ENCODE results near the gene TNFAIP8.

The TNFAIP8 gene

DNA sequence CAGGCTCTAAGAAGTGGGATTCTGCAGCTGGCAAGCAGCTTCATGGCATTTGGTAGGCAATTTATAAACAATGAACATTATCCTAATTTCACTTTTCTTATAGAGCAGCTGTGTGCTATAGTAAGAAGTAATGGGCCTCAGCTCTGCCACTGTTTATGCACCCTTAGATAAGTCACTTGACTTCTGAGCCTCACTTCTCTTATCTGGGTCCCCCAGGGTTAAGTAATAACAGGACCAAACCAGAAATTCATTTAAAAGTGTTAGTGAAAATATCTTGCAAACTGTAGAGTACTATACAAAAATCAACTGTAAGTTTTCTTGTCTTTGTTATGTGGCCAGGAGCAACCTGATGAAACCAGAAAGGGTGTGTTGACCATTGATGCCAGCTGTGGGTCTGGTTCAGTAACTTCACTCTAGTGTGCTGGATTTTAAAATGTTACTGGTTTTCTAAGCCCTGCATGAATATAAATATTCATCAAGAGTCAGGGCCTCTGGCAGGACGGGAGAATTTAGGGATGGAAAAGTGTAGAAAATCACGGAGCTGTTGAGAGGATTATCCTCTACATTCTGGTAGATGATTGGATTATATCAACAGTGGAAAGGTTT, 24.2 kb downstream of the TNFAIP8 start:
- Histone ChIP-seq H3K9me3 (ENCODE audit: control extremely low read depth in 1 of 5, control insufficient read depth in 4 of 5, insufficient read depth in 2 of 5, low read depth in 1 of 5, low read length in 4 of 5) (no peaks in the 10 kb centered on the region), H3K4me1 (ENCODE audit: control extremely low read depth in 1 of 4, control insufficient read depth in 4 of 4, insufficient read depth in 4 of 4, low read length in 3 of 4) (peaks cover 0 to 16% (median 8%) of the 10 kb centered on the region in 4 experiments), H3K36me3 (ENCODE audit: control insufficient read depth in 4 of 4, insufficient read depth in 4 of 4, low read length in 3 of 4) (peaks cover 0 to 3% (median 1%) of the 10 kb centered on the region in 4 experiments), H3K27ac (ENCODE audit: insufficient read depth in 1 of 2, low read depth in 1 of 2, low read length in 2 of 2, poor library complexity in 1 of 2, severe bottlenecking in 2 of 2) (no peak overlapping the region), H3K4me3 (ENCODE audit: control insufficient read depth in 1 of 7, extremely low read depth in 1 of 7, insufficient read depth in 4 of 7, low read depth in 2 of 7, low read length in 6 of 7) (no peak overlapping the region), H3K27me3 (replicated peaks in 2 of 5; ENCODE audit: control insufficient read depth in 4 of 5, insufficient read depth in 5 of 5, low read length in 4 of 5) (no peaks in the 10 kb centered on the region)
- ChIA-PET CTCF (interaction anchor here (1.1 to 4.8 kb wide), 8 partner anchors 10 to 107 kb away, joined by 3 to 17 read pairs (median 4); no protein-coding TSS in a partner anchor), POLR2A (interaction anchor here (0.6 kb wide), 1 partner anchor 112 kb away, joined by 3 read pairs; no protein-coding TSS in a partner anchor)
- 100% methylated on average over 2 of the region's 2 CpGs for WGBS (ENCODE audit: insufficient coverage)
- peak in 2 of 3 donors; percentile 53 to 74 for DNase-seq

DNA sequence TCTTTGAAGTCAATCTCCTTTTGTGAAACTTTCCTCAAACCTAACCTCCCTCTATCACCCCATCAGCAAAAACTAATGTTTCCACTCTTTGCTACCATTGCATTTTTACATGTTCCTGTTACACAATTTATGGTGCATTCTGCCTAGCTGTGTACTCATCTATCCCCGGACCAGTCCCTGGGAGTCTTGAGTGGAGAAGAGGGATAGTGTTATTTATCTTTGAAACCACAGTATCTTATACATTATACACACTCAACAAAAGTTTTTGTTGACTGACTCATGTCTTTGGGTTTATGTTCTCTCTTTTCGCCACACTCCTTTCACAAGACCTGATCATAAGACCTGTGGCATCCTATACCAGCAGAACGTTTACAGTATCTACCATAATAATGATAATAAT, 26.4 kb downstream of the TNFAIP8 start:
- Histone ChIP-seq H3K27ac (ENCODE audit: insufficient read depth in 1 of 2, low read depth in 1 of 2, low read length in 2 of 2, poor library complexity in 1 of 2, severe bottlenecking in 2 of 2) (no peak overlapping the region), H3K4me1 (ENCODE audit: control extremely low read depth in 1 of 4, control insufficient read depth in 4 of 4, insufficient read depth in 4 of 4, low read length in 3 of 4) (peaks cover 0 to 16% (median 8%) of the 10 kb centered on the region in 4 experiments), H3K27me3 (replicated peaks in 2 of 5; ENCODE audit: control insufficient read depth in 4 of 5, insufficient read depth in 5 of 5, low read length in 4 of 5) (no peaks in the 10 kb centered on the region), H3K4me3 (ENCODE audit: control insufficient read depth in 1 of 7, extremely low read depth in 1 of 7, insufficient read depth in 4 of 7, low read depth in 2 of 7, low read length in 6 of 7) (no peak overlapping the region), H3K36me3 (ENCODE audit: control insufficient read depth in 4 of 4, insufficient read depth in 4 of 4, low read length in 3 of 4) (peaks cover 0 to 3% (median 0%) of the 10 kb centered on the region in 4 experiments), H3K9me3 (ENCODE audit: control extremely low read depth in 1 of 5, control insufficient read depth in 4 of 5, insufficient read depth in 2 of 5, low read depth in 1 of 5, low read length in 4 of 5) (no peaks in the 10 kb centered on the region)
- POLR2A ChIA-PET, result no interaction called here
- DNase-seq, result no peak
- no CpG with 5 or more reads among the region's 3 CpGs for WGBS (ENCODE audit: insufficient coverage)
- CTCF ChIA-PET, result interaction anchor here (1.1 to 4.8 kb wide), 4 partner anchors 8 to 24 kb away, joined by 3 to 17 read pairs (median 3); no protein-coding TSS in a partner anchor

DNA sequence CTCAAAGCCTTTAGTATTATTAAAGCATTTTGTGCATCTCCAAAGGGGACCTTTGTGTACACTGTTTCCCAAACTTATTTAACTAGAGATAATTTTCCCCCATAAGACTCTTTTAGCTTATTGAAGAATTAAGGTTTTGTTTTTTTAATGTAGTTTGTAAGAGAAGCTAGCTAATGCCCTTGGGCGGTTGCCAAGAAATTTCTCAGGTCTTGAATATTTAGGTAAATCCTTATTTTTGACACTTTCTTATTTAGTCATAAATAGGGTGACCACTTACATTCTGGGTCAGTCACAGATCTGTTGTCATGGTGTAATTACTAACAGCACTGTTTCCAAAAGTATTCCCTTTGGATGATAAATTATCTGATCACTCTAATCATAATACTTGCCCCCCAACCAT, 27.2 kb downstream of the TNFAIP8 start:
- no peak overlapping the region for H3K27ac ChIP-seq (ENCODE audit: insufficient read depth in 1 of 2, low read depth in 1 of 2, low read length in 2 of 2, poor library complexity in 1 of 2, severe bottlenecking in 2 of 2)
- ChIA-PET POLR2A (no interaction called here), CTCF (interaction anchor here (1.7 kb wide), 1 partner anchor 10 kb away, joined by 6 read pairs; no protein-coding TSS in a partner anchor)
- peaks cover 0 to 3% (median 0%) of the 10 kb centered on the region in 4 experiments for H3K36me3 ChIP-seq (ENCODE audit: control insufficient read depth in 4 of 4, insufficient read depth in 4 of 4, low read length in 3 of 4)
- no peak overlapping the region for H3K4me3 ChIP-seq (ENCODE audit: control insufficient read depth in 1 of 7, extremely low read depth in 1 of 7, insufficient read depth in 4 of 7, low read depth in 2 of 7, low read length in 6 of 7)
- no peaks in the 10 kb centered on the region for H3K27me3 ChIP-seq (replicated peaks in 2 of 5; ENCODE audit: control insufficient read depth in 4 of 5, insufficient read depth in 5 of 5, low read length in 4 of 5)
- H3K4me1 ChIP-seq (ENCODE audit: control extremely low read depth in 1 of 4, control insufficient read depth in 4 of 4, insufficient read depth in 4 of 4, low read length in 3 of 4), result peaks cover 0 to 16% (median 8%) of the 10 kb centered on the region in 4 experiments
- WGBS (ENCODE audit: insufficient coverage), result no CpG with 5 or more reads among the region's 1 CpG
- no peaks in the 10 kb centered on the region for H3K9me3 ChIP-seq (ENCODE audit: control extremely low read depth in 1 of 5, control insufficient read depth in 4 of 5, insufficient read depth in 2 of 5, low read depth in 1 of 5, low read length in 4 of 5)
- DNase-seq, result no peak

DNA sequence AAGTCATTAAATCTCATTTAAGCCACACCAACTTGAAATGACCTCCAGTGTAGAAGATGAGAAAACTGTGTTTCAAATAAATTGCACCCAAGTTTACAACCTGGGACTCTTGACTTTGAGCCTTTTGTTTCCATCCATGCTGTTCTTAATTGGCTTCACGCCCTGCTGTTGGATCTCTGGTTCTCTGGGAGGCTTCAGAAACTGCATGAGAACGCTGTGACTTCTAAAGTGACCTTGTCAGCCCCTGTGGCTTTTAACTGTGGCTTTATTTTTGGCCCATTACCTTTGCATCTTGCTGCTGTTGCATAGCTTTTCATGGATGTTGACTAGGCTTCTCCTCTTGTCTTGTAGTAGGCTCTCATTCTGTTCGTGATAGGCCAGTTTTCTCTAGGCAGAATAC, 29.3 kb downstream of the TNFAIP8 start:
- POLR2A ChIA-PET, result interaction anchor here (0.5 kb wide), 1 partner anchor 32 kb away, joined by 3 read pairs; no protein-coding TSS in a partner anchor
- no peak overlapping the region for H3K27ac ChIP-seq (ENCODE audit: insufficient read depth in 1 of 2, low read depth in 1 of 2, low read length in 2 of 2, poor library complexity in 1 of 2, severe bottlenecking in 2 of 2)

DNA sequence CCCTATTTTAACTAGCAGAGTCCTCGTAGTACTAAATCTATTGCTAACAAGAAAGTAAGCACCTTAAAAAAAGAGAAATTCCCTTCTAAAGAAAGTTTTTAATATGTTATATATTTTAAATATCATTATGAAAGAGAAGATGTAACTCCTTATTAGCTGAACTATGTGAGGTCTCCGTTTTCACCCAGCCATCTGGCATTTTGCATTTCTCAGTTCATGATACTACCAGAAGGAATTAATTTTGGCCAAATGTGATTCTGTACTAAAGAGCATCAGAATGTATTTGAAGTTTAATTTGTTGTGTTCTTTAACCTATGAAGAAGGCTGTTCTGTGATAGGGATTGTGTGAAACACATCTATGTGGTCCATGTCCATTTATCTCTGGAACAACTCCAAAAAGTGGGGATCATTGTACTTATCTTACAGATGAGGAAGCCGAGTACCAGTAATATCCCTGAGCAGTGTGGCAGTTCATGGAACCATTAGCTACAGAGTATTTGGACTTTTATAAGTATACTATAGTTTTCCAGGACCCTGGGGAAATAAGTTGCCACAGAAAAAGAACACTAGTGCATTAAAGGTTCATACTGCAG, 29.8 kb downstream of the TNFAIP8 start:
- H3K4me1 ChIP-seq (ENCODE audit: control extremely low read depth in 1 of 4, control insufficient read depth in 4 of 4, insufficient read depth in 4 of 4, low read length in 3 of 4), result peaks cover 5 to 15% (median 14%) of the 10 kb centered on the region in 4 experiments
- H3K9me3 ChIP-seq (ENCODE audit: control extremely low read depth in 1 of 5, control insufficient read depth in 4 of 5, insufficient read depth in 2 of 5, low read depth in 1 of 5, low read length in 4 of 5), result no peaks in the 10 kb centered on the region
- ChIA-PET CTCF (interaction anchor here (1.5 to 2.3 kb wide), 4 partner anchors 12 to 27 kb away, joined by 4 to 9 read pairs (median 6); no protein-coding TSS in a partner anchor), POLR2A (no interaction called here)
- no peak overlapping the region for H3K27ac ChIP-seq (ENCODE audit: insufficient read depth in 1 of 2, low read depth in 1 of 2, low read length in 2 of 2, poor library complexity in 1 of 2, severe bottlenecking in 2 of 2)
- 100% methylated on average over 1 of the region's 3 CpGs for WGBS (ENCODE audit: insufficient coverage)
- no peak overlapping the region for H3K4me3 ChIP-seq (ENCODE audit: control insufficient read depth in 1 of 7, extremely low read depth in 1 of 7, insufficient read depth in 4 of 7, low read depth in 2 of 7, low read length in 6 of 7)
- no peaks in the 10 kb centered on the region for H3K36me3 ChIP-seq (ENCODE audit: control insufficient read depth in 4 of 4, insufficient read depth in 4 of 4, low read length in 3 of 4)
- DNase-seq, result no peak
- H3K27me3 ChIP-seq (replicated peaks in 2 of 5; ENCODE audit: control insufficient read depth in 4 of 5, insufficient read depth in 5 of 5, low read length in 4 of 5), result no peaks in the 10 kb centered on the region

More for the DNA sequence above, 29.3 kb downstream of the TNFAIP8 start:
- 91% methylated on average over 2 of the region's 3 CpGs for WGBS (ENCODE audit: insufficient coverage)
- Histone ChIP-seq H3K27me3 (replicated peaks in 2 of 5; ENCODE audit: control insufficient read depth in 4 of 5, insufficient read depth in 5 of 5, low read length in 4 of 5) (no peaks in the 10 kb centered on the region), H3K9me3 (ENCODE audit: control extremely low read depth in 1 of 5, control insufficient read depth in 4 of 5, insufficient read depth in 2 of 5, low read depth in 1 of 5, low read length in 4 of 5) (no peaks in the 10 kb centered on the region), H3K4me1 (ENCODE audit: control extremely low read depth in 1 of 4, control insufficient read depth in 4 of 4, insufficient read depth in 4 of 4, low read length in 3 of 4) (peaks cover 5 to 15% (median 14%) of the 10 kb centered on the region in 4 experiments), H3K4me3 (ENCODE audit: control insufficient read depth in 1 of 7, extremely low read depth in 1 of 7, insufficient read depth in 4 of 7, low read depth in 2 of 7, low read length in 6 of 7) (no peak overlapping the region), H3K36me3 (ENCODE audit: control insufficient read depth in 4 of 4, insufficient read depth in 4 of 4, low read length in 3 of 4) (no peaks in the 10 kb centered on the region)
- no peak for DNase-seq
- CTCF ChIA-PET, result interaction anchor here (1.9 to 2.3 kb wide), 3 partner anchors 11 to 27 kb away, joined by 4 to 9 read pairs (median 8); no protein-coding TSS in a partner anchor

DNA sequence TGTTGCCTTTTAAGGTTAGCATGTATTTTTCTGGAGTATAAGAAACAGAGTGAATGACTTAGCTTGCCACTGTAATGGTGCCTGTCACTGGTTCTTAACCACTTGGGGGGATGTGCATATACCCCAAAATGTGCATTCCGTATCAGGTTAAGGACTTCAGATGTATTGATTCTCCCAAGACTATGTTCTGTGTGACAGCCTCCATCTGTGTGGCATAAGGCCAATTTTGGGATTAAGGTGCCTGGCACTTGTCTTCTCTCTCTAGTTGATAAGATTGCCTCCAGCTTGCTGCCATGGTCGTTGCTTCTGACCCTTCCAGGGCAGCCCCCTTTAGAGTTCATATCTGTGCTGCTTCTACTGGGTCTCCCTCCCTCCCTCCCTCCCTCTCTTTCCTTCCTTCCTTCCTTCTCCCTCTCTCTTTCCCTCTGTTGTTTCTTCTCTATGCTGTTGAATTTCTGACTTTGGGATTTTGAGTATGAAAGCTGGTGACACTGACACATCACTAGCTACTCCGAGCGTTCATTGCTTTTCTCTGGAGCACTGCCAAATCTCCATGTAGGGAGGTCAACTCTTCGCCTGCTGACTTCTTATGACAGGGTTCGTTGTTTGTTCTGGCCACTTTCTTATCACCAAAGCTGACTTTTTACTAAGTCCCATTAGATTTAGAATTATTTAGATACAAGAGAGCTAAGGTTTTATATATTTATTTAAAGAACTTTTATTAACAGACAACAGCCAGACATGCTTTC, 31.0 kb downstream of the TNFAIP8 start:
- Histone ChIP-seq H3K9me3 (ENCODE audit: control extremely low read depth in 1 of 5, control insufficient read depth in 4 of 5, insufficient read depth in 2 of 5, low read depth in 1 of 5, low read length in 4 of 5) (no peaks in the 10 kb centered on the region), H3K4me3 (ENCODE audit: control insufficient read depth in 1 of 7, extremely low read depth in 1 of 7, insufficient read depth in 4 of 7, low read depth in 2 of 7, low read length in 6 of 7) (no peak overlapping the region), H3K36me3 (ENCODE audit: control insufficient read depth in 4 of 4, insufficient read depth in 4 of 4, low read length in 3 of 4) (no peaks in the 10 kb centered on the region), H3K4me1 (ENCODE audit: control extremely low read depth in 1 of 4, control insufficient read depth in 4 of 4, insufficient read depth in 4 of 4, low read length in 3 of 4) (peaks cover 5 to 15% (median 14%) of the 10 kb centered on the region in 4 experiments), H3K27ac (ENCODE audit: insufficient read depth in 1 of 2, low read depth in 1 of 2, low read length in 2 of 2, poor library complexity in 1 of 2, severe bottlenecking in 2 of 2) (no peak overlapping the region), H3K27me3 (replicated peaks in 2 of 5; ENCODE audit: control insufficient read depth in 4 of 5, insufficient read depth in 5 of 5, low read length in 4 of 5) (no peaks in the 10 kb centered on the region)
- ChIA-PET CTCF (interaction anchor here (0.6 to 2.3 kb wide), 5 partner anchors 13 to 118 kb away, joined by 3 to 9 read pairs (median 5); no protein-coding TSS in a partner anchor), POLR2A (no interaction called here)
- 75% methylated on average over 1 of the region's 6 CpGs for WGBS (ENCODE audit: insufficient coverage)
- no peak for DNase-seq
